HepG2 (cell line): Measurements from ENCODE around the gene SRP19. TPM values are rescaled to one million over a fixed set of nuclear protein-coding genes. Genes with fewer than 3 reads are reported as not detected.

Experiments used
- EEA1 ChIP-seq: sonication (generic); formaldehyde crosslinking; IDR thresholded peaks from 2 replicates; pipeline ENCODE4 v1.5.1; 2020; ENCODE audit warnings: mild to moderate bottlenecking, missing genetic modification reagents, borderline replicate concordance
- KLF16 ChIP-seq, 2 experiments: sonication (generic) in 1 of 2; formaldehyde crosslinking in 1 of 2; IDR thresholded peaks; 2 replicates each; pipeline versions ENCODE4 v1.6.1 to v1.8.0; 2016 to 2023; ENCODE audit warnings: missing genetic modification reagents in 2 of 2, missing compliant biosample characterization in 1 of 2
- MTF1 ChIP-seq: sonication (generic); formaldehyde crosslinking; IDR thresholded peaks from 2 replicates; pipeline ENCODE4 v1.5.0; 2020; ENCODE audit warnings: missing genetic modification reagents
- NFYC ChIP-seq: IDR thresholded peaks from 2 replicates; pipeline ENCODE4 v1.6.1; 2016; ENCODE audit warnings: missing genetic modification reagents, missing compliant biosample characterization
- NR2F6 ChIP-seq, 2 experiments: IDR thresholded peaks; 2 replicates each; pipeline ENCODE4 v1.6.1; 2016; ENCODE audit warnings: antibody characterized with exemption in 1 of 2, mild to moderate bottlenecking in 1 of 2
- RBFOX2 ChIP-seq: fragments of 200-400 bp; formaldehyde crosslinking; IDR thresholded peaks from 2 replicates; pipeline ENCODE4 v1.6.1; 2017; ENCODE audit warnings: low read depth, mild to moderate bottlenecking, low read length
- TMF1 ChIP-seq: sonication (generic); formaldehyde crosslinking; IDR thresholded peaks from 2 replicates; pipeline ENCODE4 v1.8.1; 2022; ENCODE audit warnings: low read depth, missing genetic modification reagents
- YEATS4 ChIP-seq: sonication (generic); formaldehyde crosslinking; IDR thresholded peaks from 2 replicates; pipeline ENCODE4 v1.4.0; 2020; ENCODE audit warnings: missing genetic modification reagents, borderline replicate concordance
- ZKSCAN5 ChIP-seq: sonication (generic); formaldehyde crosslinking; IDR thresholded peaks from 2 replicates; pipeline ENCODE4 v1.5.1; 2020; ENCODE audit warnings: mild to moderate bottlenecking, missing genetic modification reagents
- ZNF281 ChIP-seq: sonication (generic); formaldehyde crosslinking; IDR thresholded peaks from 2 replicates; pipeline ENCODE4 v1.4.0; 2020; ENCODE audit warnings: missing genetic modification reagents, borderline replicate concordance
- ZNF331 ChIP-seq: sonication (generic); formaldehyde crosslinking; IDR thresholded peaks from 2 replicates; pipeline ENCODE4 v1.4.0; 2020; ENCODE audit warnings: missing genetic modification reagents
- ZNF557 ChIP-seq: sonication (generic); formaldehyde crosslinking; IDR thresholded peaks from 2 replicates; pipeline ENCODE4 v1.4.0; 2020; ENCODE audit warnings: missing genetic modification reagents
- ZNF644 ChIP-seq: IDR thresholded peaks from 2 replicates; pipeline ENCODE4 v1.6.1; 2016; ENCODE audit warnings: low read depth
- ZNF674 ChIP-seq: sonication (generic); formaldehyde crosslinking; IDR thresholded peaks from 2 replicates; pipeline ENCODE4 v1.5.0; 2020; ENCODE audit warnings: low read depth, mild to moderate bottlenecking, missing genetic modification reagents
- ZNF7 ChIP-seq: IDR thresholded peaks from 2 replicates; pipeline ENCODE4 v1.6.1; 2016; ENCODE audit warnings: missing biosample characterization, missing genetic modification reagents
- ZNF713 ChIP-seq: sonication (generic); formaldehyde crosslinking; IDR thresholded peaks from 2 replicates; pipeline ENCODE4 v1.4.0; 2020; ENCODE audit warnings: mild to moderate bottlenecking, missing genetic modification reagents
- ZNF772 ChIP-seq: sonication (generic); formaldehyde crosslinking; IDR thresholded peaks from 2 replicates; pipeline ENCODE4 v1.5.0; 2020; ENCODE audit warnings: mild to moderate bottlenecking, missing genetic modification reagents
- ZNF777 ChIP-seq: sonication (generic); formaldehyde crosslinking; IDR thresholded peaks from 2 replicates; pipeline ENCODE4 v1.4.0; 2020; ENCODE audit warnings: missing genetic modification reagents
- polyA plus RNA-seq, 8 experiments: library from polyadenylated mRNA; depleted of rRNA in 3 of 8; stranded (reverse) in 7 of 8; unstranded in 1 of 8; fragments of >200 nt; fragmentation: Illumina TruSeq in 4 of 8; extraction: Trizol in 4 of 8; gene quantifications; 2 replicates each; pipeline versions ENCODE4 v1.2.1 to v1.2.3, GENCODE V29; 2011 to 2016; ENCODE audit warnings: low read depth in 4 of 8, missing spikeins in 1 of 8, mixed read lengths in 1 of 8; ENCODE audit not compliant: insufficient read depth in 1 of 8
- total RNA-seq, 5 experiments: library from RNA; depleted of rRNA; stranded (reverse); fragments of >200 nt; fragmentation: Illumina TruSeq; extraction: Trizol; gene quantifications; 2 replicates each; pipeline ENCODE4 v1.2.3, GENCODE V29; 2016; ENCODE audit warnings: low read depth in 1 of 5
- TF ChIP-seq, protein P1 (sequence below): sonication (generic); formaldehyde crosslinking; IDR thresholded peaks from 2 replicates; pipeline ENCODE4 v1.5.0; 2020; ENCODE audit warnings: mild to moderate bottlenecking, missing genetic modification reagents
- TF ChIP-seq, protein P2 (sequence below): IDR thresholded peaks from 2 replicates; pipeline ENCODE4 v1.6.1; 2012; ENCODE audit warnings: inconsistent platforms
- TF ChIP-seq, protein P3 (sequence below): sonication (generic); formaldehyde crosslinking; IDR thresholded peaks from 2 replicates; pipeline ENCODE4 v1.8.1; 2022; ENCODE audit warnings: low read depth, mild to moderate bottlenecking, missing genetic modification reagents

SRP19 gene
- total and polyA plus RNA-seq, 2 of the 13 experiments (the other 11 are each of a cell fraction or from before 2014, with no cell fraction given), result 46.9 to 143 TPM

- peak; percentile 56; the same call in 1 of the 2 replicates for TF ChIP-seq ZNF281 (CRISPR knock-in tag)
- TF ChIP-seq ZNF331 (CRISPR knock-in tag), result peak; percentile 75
- TF ChIP-seq ZNF772 (CRISPR knock-in tag), result peak; percentile 57; the same call in 1 of the 2 replicates
- peak; percentile 68 for TF ChIP-seq ZNF777 (CRISPR knock-in tag)
- peak; percentile 91 for TF ChIP-seq NFYC (CRISPR knock-in tag)
- TF ChIP-seq, protein P1, sequence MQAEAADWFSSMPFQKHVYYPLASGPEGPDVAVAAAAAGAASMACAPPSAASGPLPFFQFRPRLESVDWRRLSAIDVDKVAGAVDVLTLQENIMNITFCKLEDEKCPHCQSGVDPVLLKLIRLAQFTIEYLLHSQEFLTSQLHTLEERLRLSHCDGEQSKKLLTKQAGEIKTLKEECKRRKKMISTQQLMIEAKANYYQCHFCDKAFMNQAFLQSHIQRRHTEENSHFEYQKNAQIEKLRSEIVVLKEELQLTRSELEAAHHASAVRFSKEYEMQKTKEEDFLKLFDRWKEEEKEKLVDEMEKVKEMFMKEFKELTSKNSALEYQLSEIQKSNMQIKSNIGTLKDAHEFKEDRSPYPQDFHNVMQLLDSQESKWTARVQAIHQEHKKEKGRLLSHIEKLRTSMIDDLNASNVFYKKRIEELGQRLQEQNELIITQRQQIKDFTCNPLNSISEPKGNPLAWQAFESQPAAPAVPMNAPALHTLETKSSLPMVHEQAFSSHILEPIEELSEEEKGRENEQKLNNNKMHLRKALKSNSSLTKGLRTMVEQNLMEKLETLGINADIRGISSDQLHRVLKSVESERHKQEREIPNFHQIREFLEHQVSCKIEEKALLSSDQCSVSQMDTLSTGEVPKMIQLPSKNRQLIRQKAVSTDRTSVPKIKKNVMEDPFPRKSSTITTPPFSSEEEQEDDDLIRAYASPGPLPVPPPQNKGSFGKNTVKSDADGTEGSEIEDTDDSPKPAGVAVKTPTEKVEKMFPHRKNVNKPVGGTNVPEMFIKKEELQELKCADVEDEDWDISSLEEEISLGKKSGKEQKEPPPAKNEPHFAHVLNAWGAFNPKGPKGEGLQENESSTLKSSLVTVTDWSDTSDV (CRISPR knock-in tag), result peak; percentile 84; the same call in 1 of the 2 replicates
- TF ChIP-seq ZKSCAN5, result no peak
- TF ChIP-seq ZNF557 (CRISPR knock-in tag), result peak; percentile 90
- no peak for TF ChIP-seq TMF1 (CRISPR knock-in tag)
- TF ChIP-seq KLF16 (CRISPR knock-in tag; IDR thresholded peaks at IDR 0.05), result peak; percentile 84 to 92; a peak in 3 of 4 replicates
- TF ChIP-seq EEA1 (CRISPR knock-in tag), result 0 out of 2 replicates have a peak, but pooled peaks have one; percentile 7
- TF ChIP-seq, protein P2, sequence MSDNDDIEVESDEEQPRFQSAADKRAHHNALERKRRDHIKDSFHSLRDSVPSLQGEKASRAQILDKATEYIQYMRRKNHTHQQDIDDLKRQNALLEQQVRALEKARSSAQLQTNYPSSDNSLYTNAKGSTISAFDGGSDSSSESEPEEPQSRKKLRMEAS, result peak; percentile 99
- 0 out of 2 replicates have a peak, but pooled peaks have one; percentile 11 for TF ChIP-seq ZNF644 (CRISPR knock-in tag)
- TF ChIP-seq, protein P3, sequence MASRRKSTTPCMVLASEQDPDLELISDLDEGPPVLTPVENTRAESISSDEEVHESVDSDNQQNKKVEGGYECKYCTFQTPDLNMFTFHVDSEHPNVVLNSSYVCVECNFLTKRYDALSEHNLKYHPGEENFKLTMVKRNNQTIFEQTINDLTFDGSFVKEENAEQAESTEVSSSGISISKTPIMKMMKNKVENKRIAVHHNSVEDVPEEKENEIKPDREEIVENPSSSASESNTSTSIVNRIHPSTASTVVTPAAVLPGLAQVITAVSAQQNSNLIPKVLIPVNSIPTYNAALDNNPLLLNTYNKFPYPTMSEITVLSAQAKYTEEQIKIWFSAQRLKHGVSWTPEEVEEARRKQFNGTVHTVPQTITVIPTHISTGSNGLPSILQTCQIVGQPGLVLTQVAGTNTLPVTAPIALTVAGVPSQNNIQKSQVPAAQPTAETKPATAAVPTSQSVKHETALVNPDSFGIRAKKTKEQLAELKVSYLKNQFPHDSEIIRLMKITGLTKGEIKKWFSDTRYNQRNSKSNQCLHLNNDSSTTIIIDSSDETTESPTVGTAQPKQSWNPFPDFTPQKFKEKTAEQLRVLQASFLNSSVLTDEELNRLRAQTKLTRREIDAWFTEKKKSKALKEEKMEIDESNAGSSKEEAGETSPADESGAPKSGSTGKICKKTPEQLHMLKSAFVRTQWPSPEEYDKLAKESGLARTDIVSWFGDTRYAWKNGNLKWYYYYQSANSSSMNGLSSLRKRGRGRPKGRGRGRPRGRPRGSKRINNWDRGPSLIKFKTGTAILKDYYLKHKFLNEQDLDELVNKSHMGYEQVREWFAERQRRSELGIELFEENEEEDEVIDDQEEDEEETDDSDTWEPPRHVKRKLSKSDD (CRISPR knock-in tag), result peak; percentile 73; the same call in 1 of the 2 replicates
- peak; percentile 81 for TF ChIP-seq RBFOX2
- no peak for TF ChIP-seq ZNF713 (CRISPR knock-in tag)
- TF ChIP-seq MTF1, result peak; percentile 97
- no peak for TF ChIP-seq ZNF674 (CRISPR knock-in tag)
- TF ChIP-seq ZNF7 (CRISPR knock-in tag), result peak; percentile 36; the same call in 1 of the 2 replicates
- no peak for TF ChIP-seq NR2F6 (IDR thresholded peaks at IDR 0.05)
- TF ChIP-seq NR2F6 (CRISPR knock-in tag; IDR thresholded peaks at IDR 0.05), result peak; percentile 34; the same call in 1 of the 2 replicates
- peak; percentile 89 for TF ChIP-seq YEATS4
Measured at GRCh38 chr5:112860929-112861637, at the start of gene SRP19 (continued).
